Uterus (tissue), 4 donors: ENCODE results near the gene UPF1. TPM values are rescaled to one million over a fixed set of nuclear protein-coding genes. Genes with fewer than 3 reads are reported as not detected.

Experiments
- DNase-seq, 2 donors: peaks; one replicate each; pipeline ENCODE4 v3.0.0-alpha.2; 2019 to 2020
- H3K27ac ChIP-seq, 2 donors: fragments of 200-600 bp; sonication (generic); 1 replicate in 1 of 2; 2 replicates in 1 of 2; pipeline ENCODE4 v1.5.1; 2016 to 2018
- H3K27me3 ChIP-seq, 2 donors: fragments of 200-600 bp; sonication (generic); one replicate each; pipeline ENCODE4 v1.5.1; 2018 to 2019; ENCODE audit warnings: control low read depth in 1 of 2
- H3K36me3 ChIP-seq, 2 donors: fragments of 200-600 bp; sonication (generic); one replicate each; pipeline ENCODE4 v1.5.1; 2019; ENCODE audit warnings: control low read depth in 1 of 2
- H3K4me1 ChIP-seq, 2 donors: fragments of 200-600 bp; sonication (generic); one replicate each; pipeline ENCODE4 v1.5.1; 2018 to 2019; ENCODE audit warnings: control low read depth in 1 of 2
- H3K4me3 ChIP-seq, 2 donors: fragments of 200-600 bp; sonication (generic); 1 replicate in 1 of 2; 2 replicates in 1 of 2; pipeline ENCODE4 v1.5.1; 2018 to 2019; ENCODE audit warnings: mild to moderate bottlenecking in 1 of 2
- H3K9me3 ChIP-seq, 2 donors: fragments of 200-600 bp; sonication (generic); one replicate each; pipeline ENCODE4 v1.5.1; 2019; ENCODE audit warnings: control low read depth in 1 of 2
- POLR2A ChIP-seq, 2 donors: fragments of 450-650 bp; IDR thresholded peaks; one replicate each; pipeline ENCODE4 v1.6.1; 2016; ENCODE audit warnings: antibody characterized with exemption in 2 of 2, mild to moderate bottlenecking in 1 of 2, moderate library complexity in 1 of 2
- intact Hi-C: fragments of 100-400 bp; cut with DNase I; formaldehyde crosslinking; loops from one replicate; pipeline ENCODE4 v1.15.1; 2023; ENCODE audit warnings: low total_unique reads
- total RNA-seq, 4 donors: library from RNA; depleted of rRNA in 3 of 4; stranded (reverse); fragments of >200 nt in 3 of 4; gene quantifications; one replicate each; pipeline versions ENCODE4 v1.1.0 to v1.2.4, GENCODE V29; 2014 to 2023
- TF ChIP-seq, protein P1 (sequence below), 4 experiments: fragments of 200-600 bp in 2 of 4; fragments of 450-650 bp in 2 of 4; sonication (generic) in 2 of 4; IDR thresholded peaks; one replicate each; pipeline ENCODE4 v1.5.1; 2016 to 2019; ENCODE audit warnings: antibody characterized with exemption in 4 of 4, mild to moderate bottlenecking in 2 of 4, moderate library complexity in 1 of 4
- donor health status: DM: yes; HTN: yes; CAD: no.

Gene UPF1
- total RNA-seq, 4 donors from 2014 or later, result 17.9 to 105 (median 43.7) TPM

DNA sequence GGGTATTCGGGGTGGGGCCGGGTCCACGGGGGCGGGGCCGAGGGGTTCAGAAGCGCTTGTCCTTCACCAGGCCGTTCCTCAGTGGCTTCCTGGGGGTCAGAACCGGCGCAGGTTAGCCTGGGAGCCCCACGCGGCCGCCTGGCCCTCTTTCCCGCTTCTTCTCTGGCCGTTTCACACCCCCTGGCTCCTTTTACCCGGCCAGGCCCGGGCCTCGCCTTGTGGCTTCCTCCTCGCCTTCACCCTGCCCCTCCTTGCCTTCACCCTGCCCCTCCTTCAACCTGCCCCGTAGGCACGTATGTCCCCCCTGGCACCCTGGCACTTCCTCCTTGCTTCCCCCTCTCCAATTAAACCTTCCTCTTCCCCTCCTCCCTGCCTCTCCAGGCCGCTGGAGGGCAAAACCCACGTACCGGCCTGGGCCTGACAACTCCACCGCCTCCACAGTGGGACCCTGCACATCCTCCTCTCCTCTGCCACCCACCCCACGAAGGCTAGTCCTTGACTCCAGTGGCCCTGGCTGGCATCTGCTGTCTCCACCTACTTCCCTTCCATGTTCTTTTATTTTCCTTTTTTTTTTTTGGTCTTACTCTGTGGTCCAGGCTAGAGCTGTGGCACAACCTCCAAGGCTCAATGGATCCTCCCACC is 38.9 kb downstream of the UPF1 start:
- intact Hi-C loops, result no loop called here
- no peaks in the 10 kb centered on the region for H3K4me1 ChIP-seq
- TF ChIP-seq POLR2A (IDR thresholded peaks at IDR 0.05), result no peak
- TF ChIP-seq, protein P1, sequence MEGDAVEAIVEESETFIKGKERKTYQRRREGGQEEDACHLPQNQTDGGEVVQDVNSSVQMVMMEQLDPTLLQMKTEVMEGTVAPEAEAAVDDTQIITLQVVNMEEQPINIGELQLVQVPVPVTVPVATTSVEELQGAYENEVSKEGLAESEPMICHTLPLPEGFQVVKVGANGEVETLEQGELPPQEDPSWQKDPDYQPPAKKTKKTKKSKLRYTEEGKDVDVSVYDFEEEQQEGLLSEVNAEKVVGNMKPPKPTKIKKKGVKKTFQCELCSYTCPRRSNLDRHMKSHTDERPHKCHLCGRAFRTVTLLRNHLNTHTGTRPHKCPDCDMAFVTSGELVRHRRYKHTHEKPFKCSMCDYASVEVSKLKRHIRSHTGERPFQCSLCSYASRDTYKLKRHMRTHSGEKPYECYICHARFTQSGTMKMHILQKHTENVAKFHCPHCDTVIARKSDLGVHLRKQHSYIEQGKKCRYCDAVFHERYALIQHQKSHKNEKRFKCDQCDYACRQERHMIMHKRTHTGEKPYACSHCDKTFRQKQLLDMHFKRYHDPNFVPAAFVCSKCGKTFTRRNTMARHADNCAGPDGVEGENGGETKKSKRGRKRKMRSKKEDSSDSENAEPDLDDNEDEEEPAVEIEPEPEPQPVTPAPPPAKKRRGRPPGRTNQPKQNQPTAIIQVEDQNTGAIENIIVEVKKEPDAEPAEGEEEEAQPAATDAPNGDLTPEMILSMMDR (IDR thresholded peaks at IDR 0.05), result no peak
- no peak overlapping the region for H3K4me3 ChIP-seq
- H3K27me3 ChIP-seq, result no peaks in the 10 kb centered on the region
- no peaks in the 10 kb centered on the region for H3K36me3 ChIP-seq
- no peak overlapping the region for H3K27ac ChIP-seq
- no peaks in the 10 kb centered on the region for H3K9me3 ChIP-seq
- no peak for DNase-seq

DNA sequence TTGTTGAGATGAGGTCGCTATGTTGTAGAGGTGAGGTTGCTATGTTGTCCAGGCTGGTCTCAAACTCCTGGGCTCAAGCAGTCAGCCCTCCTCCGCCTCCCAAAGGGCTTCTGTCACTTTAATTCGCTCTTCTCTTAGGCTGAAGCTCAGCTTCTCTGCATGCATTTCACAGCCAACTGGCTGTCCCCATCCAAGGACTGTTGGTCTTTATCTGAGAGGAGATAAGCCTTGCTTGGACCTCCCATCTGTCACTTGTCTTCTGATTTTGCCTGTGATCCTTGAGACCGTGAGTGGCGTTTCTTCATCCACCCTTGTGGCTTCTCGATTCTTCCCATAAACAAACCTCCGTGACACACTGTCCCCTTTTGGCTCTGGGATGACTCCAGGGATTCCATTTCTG is 39.8 kb downstream of the UPF1 start:
- Histone ChIP-seq H3K27ac (no peak overlapping the region), H3K27me3 (no peaks in the 10 kb centered on the region), H3K4me1 (no peaks in the 10 kb centered on the region), H3K4me3 (no peak overlapping the region), H3K9me3 (no peaks in the 10 kb centered on the region), H3K36me3 (no peaks in the 10 kb centered on the region)
- TF ChIP-seq POLR2A (IDR thresholded peaks at IDR 0.05), result no peak
- TF ChIP-seq, protein P1 (IDR thresholded peaks at IDR 0.05), result no peak
- no peak for DNase-seq
- intact Hi-C loops, result no loop called here

DNA sequence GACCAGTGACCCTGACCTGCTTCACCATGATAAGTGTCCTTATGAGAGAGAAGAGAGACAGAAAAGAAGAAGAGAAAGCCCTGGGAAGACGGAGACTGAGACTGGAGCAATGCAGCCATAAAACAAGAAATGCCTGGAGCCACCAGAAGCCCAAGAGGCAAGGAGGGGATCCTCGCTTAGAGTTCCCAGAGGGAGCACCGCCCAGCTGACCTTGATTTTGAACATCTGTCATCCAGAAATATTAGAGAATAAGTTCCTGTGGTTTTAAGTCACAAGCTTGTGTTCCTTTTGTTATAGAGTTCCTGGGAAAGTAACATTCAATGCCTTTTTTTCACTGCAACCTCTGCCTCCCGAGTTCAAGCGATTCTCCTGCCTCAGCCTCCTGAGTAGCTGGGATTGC is 44.0 kb downstream of the UPF1 start:
- intact Hi-C loops, result no loop called here
- no peaks in the 10 kb centered on the region for H3K36me3 ChIP-seq
- H3K27ac ChIP-seq, result no peak overlapping the region
- no peaks in the 10 kb centered on the region for H3K4me1 ChIP-seq
- no peak for DNase-seq
- TF ChIP-seq, protein P1 (IDR thresholded peaks at IDR 0.05), result no peak
- no peak for TF ChIP-seq POLR2A (IDR thresholded peaks at IDR 0.05)
- H3K9me3 ChIP-seq, result no peaks in the 10 kb centered on the region
- no peaks in the 10 kb centered on the region for H3K27me3 ChIP-seq
- no peak overlapping the region for H3K4me3 ChIP-seq

DNA sequence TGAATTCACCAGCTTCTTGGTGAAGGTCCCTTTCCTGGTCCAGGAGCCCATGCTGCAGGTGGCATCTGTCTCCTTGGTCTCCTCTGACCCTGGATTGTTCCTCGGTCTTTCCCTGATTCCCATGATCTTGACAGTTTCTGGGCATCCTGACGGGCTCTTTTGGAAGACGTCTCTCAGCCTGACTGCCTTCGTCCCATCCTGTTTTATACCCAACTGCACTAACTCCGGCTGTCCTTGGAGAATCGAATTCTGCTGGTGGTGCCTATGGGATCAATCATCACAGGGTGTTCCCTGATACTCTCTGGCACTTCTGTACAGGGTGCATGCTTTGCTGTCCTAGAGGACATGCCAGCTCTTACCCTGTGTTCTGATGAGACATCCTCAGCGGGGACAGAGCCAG is 45.1 kb downstream of the UPF1 start:
- DNase-seq, result no peak
- Histone ChIP-seq H3K27ac (no peak overlapping the region), H3K36me3 (no peaks in the 10 kb centered on the region), H3K27me3 (no peaks in the 10 kb centered on the region), H3K4me1 (no peaks in the 10 kb centered on the region), H3K4me3 (no peak overlapping the region), H3K9me3 (no peaks in the 10 kb centered on the region)
- TF ChIP-seq, protein P1 (IDR thresholded peaks at IDR 0.05), result no peak
- no peak for TF ChIP-seq POLR2A (IDR thresholded peaks at IDR 0.05)
- intact Hi-C loops, result no loop called here

DNA sequence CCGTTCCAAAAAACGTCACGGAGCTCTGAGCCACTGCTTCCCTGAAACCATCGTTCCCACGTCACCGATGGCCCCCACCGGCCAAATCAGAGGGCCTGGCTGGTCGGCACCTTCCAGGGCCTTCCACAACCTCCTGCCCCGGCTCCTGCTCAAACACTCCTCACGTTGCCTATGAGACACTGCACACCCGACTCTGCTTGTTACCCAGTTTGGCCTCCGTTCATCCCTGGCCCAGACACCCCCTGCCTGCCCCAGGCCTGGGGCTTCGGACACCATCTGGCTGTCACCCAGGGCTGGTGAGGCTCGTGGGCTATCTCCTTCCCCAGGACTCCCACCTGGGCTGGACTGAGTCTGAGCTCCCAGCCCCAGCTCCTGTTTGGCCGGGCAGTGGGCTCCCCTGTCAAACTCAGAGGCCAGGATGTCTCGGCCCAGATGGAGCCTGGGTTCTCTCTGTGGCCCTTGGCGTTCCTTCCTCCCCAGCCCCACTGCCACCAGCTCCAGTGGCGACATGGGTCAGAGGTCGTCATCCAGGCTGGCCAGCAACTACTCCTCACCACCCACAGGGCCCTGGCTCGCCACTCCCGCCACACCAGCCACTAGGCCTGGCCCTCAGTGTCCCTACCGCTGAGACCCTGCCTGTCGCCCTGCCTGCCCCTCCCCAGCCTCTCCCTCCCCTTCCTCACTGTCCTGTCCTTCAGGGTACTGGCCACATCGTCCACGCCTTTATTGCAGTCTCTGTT is 46.5 kb downstream of the UPF1 start:
- intact Hi-C loops, result no loop called here
- TF ChIP-seq, protein P1 (IDR thresholded peaks at IDR 0.05), result no peak
- no peak for TF ChIP-seq POLR2A (IDR thresholded peaks at IDR 0.05)
- Histone ChIP-seq H3K27ac (no peak overlapping the region), H3K4me3 (no peak overlapping the region), H3K4me1 (no peaks in the 10 kb centered on the region), H3K9me3 (no peaks in the 10 kb centered on the region), H3K27me3 (no peaks in the 10 kb centered on the region), H3K36me3 (no peaks in the 10 kb centered on the region)
- DNase-seq, result no peak
